ENCODE data around the gene PPP1R11.

DNA sequence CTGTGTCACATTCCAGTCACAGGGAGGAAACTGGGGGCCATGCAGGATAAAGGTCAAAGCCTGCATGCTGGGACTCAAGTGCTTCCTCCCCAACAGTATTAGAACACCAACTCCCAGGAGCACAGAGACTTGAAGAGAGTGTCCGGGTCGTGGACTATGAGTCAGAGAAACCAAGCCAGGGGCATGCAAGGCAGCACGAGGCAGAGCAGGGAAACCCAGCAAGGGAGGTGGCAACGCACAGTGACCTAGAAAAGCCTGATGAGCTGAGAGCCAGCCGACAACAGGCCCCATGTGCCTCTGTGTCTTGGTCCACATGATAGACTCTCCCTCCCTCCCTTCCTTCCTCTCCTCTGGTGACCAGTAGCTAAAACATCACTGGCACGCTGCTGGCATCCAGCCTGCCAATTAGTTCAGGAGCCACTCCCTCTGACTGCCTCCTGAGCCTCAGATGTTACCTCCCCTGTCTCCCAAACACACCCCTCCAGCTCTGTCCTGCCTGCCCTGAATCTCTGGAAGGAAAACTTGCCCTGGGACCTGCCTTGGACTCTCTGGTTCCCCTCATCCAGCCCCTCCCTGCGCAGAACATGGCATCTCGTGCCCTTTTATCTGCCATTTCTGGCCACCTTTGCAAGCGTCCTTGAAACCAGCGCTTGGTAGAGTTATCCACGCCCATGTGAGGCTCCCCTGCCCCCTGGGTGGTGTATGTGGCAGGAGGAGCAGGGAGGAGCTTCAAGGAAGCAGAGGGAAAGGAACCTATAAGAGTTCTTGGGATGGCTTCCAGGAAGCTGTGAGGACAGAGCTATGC, 24.8 kb downstream of the PPP1R11 start:
- no peak for TF ChIP-seq CTCF (IDR thresholded peaks at IDR 0.05)
- TF ChIP-seq POLR2AphosphoS5 (IDR thresholded peaks at IDR 0.05) = no peak
